ENCODE results near the gene THBS3.

THBS3 gene

GRCh38 chr1:155187456-155187891 lies 20.2 kb downstream of the THBS3 start:
- DNase-seq (ENCODE audit: low read depth) = no peak

- no peak for DNase-seq (ENCODE audit: low read depth)
Observed at GRCh38 chr1:155186794-155187455, 20.8 kb downstream of the THBS3 start.

- no peak for DNase-seq (ENCODE audit: low read depth)
Observed at GRCh38 chr1:155186067-155186793, 21.5 kb downstream of the THBS3 start.

- DNase-seq (ENCODE audit: low read depth) = no peak
Observed at GRCh38 chr1:155185783-155186066, 22.0 kb downstream of the THBS3 start.

GRCh38 chr1:155184835-155185782 lies 22.6 kb downstream of the THBS3 start:
- DNase-seq (ENCODE audit: low read depth) = no peak

GRCh38 chr1:155184351-155184811 lies 23.3 kb downstream of the THBS3 start:
- no peak for DNase-seq (ENCODE audit: low read depth)

- DNase-seq (ENCODE audit: low read depth) = no peak
Observed at GRCh38 chr1:155183775-155184221, 23.9 kb downstream of the THBS3 start.

- DNase-seq (ENCODE audit: low read depth) = no peak
Observed at GRCh38 chr1:155182052-155182550, 25.6 kb downstream of the THBS3 start.

GRCh38 chr1:155181371-155182051 lies 26.2 kb downstream of the THBS3 start:
- no peak for DNase-seq (ENCODE audit: low read depth)

- no peak for DNase-seq (ENCODE audit: low read depth)
Observed at GRCh38 chr1:155179112-155180031, 28.3 kb downstream of the THBS3 start.

GRCh38 chr1:155178441-155179111 lies 29.1 kb downstream of the THBS3 start:
- DNase-seq (ENCODE audit: low read depth) = no peak

GRCh38 chr1:155177918-155178281 lies 29.8 kb downstream of the THBS3 start:
- DNase-seq (ENCODE audit: low read depth) = no peak

GRCh38 chr1:155177192-155177917 lies 30.3 kb downstream of the THBS3 start:
- no peak for DNase-seq (ENCODE audit: low read depth)

- peak; percentile 49 for DNase-seq (ENCODE audit: low read depth)
Observed at GRCh38 chr1:155176544-155177071, 31.1 kb downstream of the THBS3 start.

- DNase-seq (ENCODE audit: low read depth) = no peak
Observed at GRCh38 chr1:155175927-155176371, 31.7 kb downstream of the THBS3 start.

GRCh38 chr1:155175281-155175926 lies 32.3 kb downstream of the THBS3 start:
- no peak for DNase-seq (ENCODE audit: low read depth)

- no peak for DNase-seq (ENCODE audit: low read depth)
Observed at GRCh38 chr1:155174324-155175280, 33.1 kb downstream of the THBS3 start.
